Thyroid gland (tissue), 4 donors: Measurements from ENCODE around the gene CFAP157.

Experiments
- POLR2A ChIP-seq, 2 donors: fragments of 450-650 bp; IDR thresholded peaks; one replicate each; pipeline ENCODE4 v1.6.1; 2017; ENCODE audit warnings: antibody characterized with exemption in 2 of 2, mild to moderate bottlenecking in 2 of 2, moderate library complexity in 1 of 2
- TF ChIP-seq, protein P1 (sequence below), 6 experiments: fragments of 200-600 bp in 3 of 6; fragments of 450-650 bp in 3 of 6; sonication (generic) in 3 of 6; IDR thresholded peaks; one replicate each; pipeline ENCODE4 v1.5.1; 2016 to 2019; ENCODE audit warnings: antibody characterized with exemption in 6 of 6, mild to moderate bottlenecking in 2 of 6, inconsistent platforms in 1 of 6, moderate library complexity in 1 of 6

DNA sequence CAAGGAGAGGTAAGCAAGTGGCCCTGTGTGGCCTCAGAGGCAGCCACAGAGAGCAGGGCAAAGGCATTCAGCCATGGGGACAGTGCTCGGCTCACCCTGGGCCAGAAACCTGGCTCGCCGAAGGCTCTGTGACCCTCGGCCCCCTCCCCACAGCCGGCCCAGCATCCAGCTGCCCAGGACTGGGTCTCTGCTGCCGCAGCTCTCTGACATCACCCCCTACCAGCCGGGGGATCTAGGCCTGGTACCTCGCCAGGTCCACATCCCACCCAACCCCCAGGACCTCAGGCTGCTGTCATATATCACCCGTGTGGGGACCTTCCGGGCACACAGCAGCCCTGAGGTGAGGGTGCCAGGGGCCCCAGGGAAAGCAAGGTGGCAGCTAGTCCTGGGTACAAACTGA is 6.1 kb downstream of the CFAP157 start:
- no peak for TF ChIP-seq POLR2A (IDR thresholded peaks at IDR 0.05)
- TF ChIP-seq, protein P1, sequence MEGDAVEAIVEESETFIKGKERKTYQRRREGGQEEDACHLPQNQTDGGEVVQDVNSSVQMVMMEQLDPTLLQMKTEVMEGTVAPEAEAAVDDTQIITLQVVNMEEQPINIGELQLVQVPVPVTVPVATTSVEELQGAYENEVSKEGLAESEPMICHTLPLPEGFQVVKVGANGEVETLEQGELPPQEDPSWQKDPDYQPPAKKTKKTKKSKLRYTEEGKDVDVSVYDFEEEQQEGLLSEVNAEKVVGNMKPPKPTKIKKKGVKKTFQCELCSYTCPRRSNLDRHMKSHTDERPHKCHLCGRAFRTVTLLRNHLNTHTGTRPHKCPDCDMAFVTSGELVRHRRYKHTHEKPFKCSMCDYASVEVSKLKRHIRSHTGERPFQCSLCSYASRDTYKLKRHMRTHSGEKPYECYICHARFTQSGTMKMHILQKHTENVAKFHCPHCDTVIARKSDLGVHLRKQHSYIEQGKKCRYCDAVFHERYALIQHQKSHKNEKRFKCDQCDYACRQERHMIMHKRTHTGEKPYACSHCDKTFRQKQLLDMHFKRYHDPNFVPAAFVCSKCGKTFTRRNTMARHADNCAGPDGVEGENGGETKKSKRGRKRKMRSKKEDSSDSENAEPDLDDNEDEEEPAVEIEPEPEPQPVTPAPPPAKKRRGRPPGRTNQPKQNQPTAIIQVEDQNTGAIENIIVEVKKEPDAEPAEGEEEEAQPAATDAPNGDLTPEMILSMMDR (IDR thresholded peaks at IDR 0.05), result no peak
